ENCODE data around the gene NTRK1.

GRCh38 chr1:156859523-156860112, 1.0 kb upstream of the NTRK1 start:
- no peak for TF ChIP-seq POLR2AphosphoS5 (IDR thresholded peaks at IDR 0.05; ENCODE audit: low read depth, low read length)
- TF ChIP-seq TAF1 (IDR thresholded peaks at IDR 0.05; ENCODE audit: low read depth, low read length) = no peak
- no peak for TF ChIP-seq POLR2A (IDR thresholded peaks at IDR 0.05; ENCODE audit: low read depth, low read length)
- no peak for TF ChIP-seq SPI1 (IDR thresholded peaks at IDR 0.05; ENCODE audit: low read depth, low read length)
- no peak for TF ChIP-seq POU2F2 (IDR thresholded peaks at IDR 0.05; ENCODE audit: low read depth, low read length)

Measured in GM12891 (cell line).